ENCODE results near the gene CHID1. TPM values are rescaled to one million over a fixed set of nuclear protein-coding genes. Genes with fewer than 3 reads are reported as not detected.
A peak's percentile ranks its signal among the peaks of the same experiment; 100 is the strongest.

CHID1 gene
- total and polyA plus RNA-seq, 2 of the 8 experiments (the other 6 are each of a cell fraction or from before 2014, with no cell fraction given) = 81.2 to 88.5 TPM

- H3K23me2 ChIP-seq (ENCODE audit: low read depth, low read length) = no peaks in the 10 kb centered on the region
- H4K5ac ChIP-seq (ENCODE audit: insufficient read length, low read depth, low read length) = no peak overlapping the region
- H3K79me1 ChIP-seq (ENCODE audit: low read depth, low read length) = no peaks in the 10 kb centered on the region
- no peaks in the 10 kb centered on the region for H3K79me2 ChIP-seq (ENCODE audit: control insufficient read depth in 1 of 2, insufficient read depth in 2 of 2, low read length in 2 of 2)
- DNase-seq (ENCODE audit: low read depth in 1 of 2, low spot score in 2 of 2) (no peak), FAIRE-seq (no peak)
- H2BK15ac ChIP-seq (ENCODE audit: low read length) = 0 out of 2 replicates have a peak overlapping the region, but pooled peaks have one; percentile 46
- ChIA-PET POLR2A (ENCODE audit: partially characterized antibody) (interaction anchor here (0.9 to 2.0 kb wide), 8 partner anchors 17 to 123 kb away, joined by 3 to 8 read pairs (median 4); partner anchors contain the start of genes CHID1 and TSPAN4), CTCF (ENCODE audit: partially characterized antibody) (interaction anchor here (0.6 to 4.9 kb wide), 16 partner anchors 8 to 161 kb away, joined by 3 to 25 read pairs (median 4); no protein-coding TSS in a partner anchor)
- H3K27me3 ChIP-seq (replicated peaks in 1 of 4; ENCODE audit: control insufficient read depth in 3 of 4, extremely low read depth in 1 of 4, insufficient read depth in 3 of 4, low read length in 3 of 4) = no peaks in the 10 kb centered on the region
- no peak overlapping the region for H4K8ac ChIP-seq (ENCODE audit: extremely low read depth, insufficient read depth, low read length)
- no peak overlapping the region for H3K4me3 ChIP-seq (ENCODE audit: extremely low read depth in 1 of 4, insufficient read depth in 2 of 4, low read depth in 3 of 4, low read length in 4 of 4)
- no peak overlapping the region for H4K91ac ChIP-seq (replicated peaks; ENCODE audit: insufficient read length, low read length)
- TF ChIP-seq RAD21 (IDR thresholded peaks at IDR 0.05 in 1 of 2, conservative IDR thresholded peaks at IDR 0.05 in 1 of 2; ENCODE audit: low read depth in 2 of 2, low read length in 2 of 2) (peak; percentile 23 to 34; a peak in 2 of 4 replicates), CBX8 (IDR thresholded peaks at IDR 0.05; ENCODE audit: borderline replicate concordance, low read depth, low read length) (no peak), ATF3 (IDR thresholded peaks at IDR 0.05; ENCODE audit: insufficient read depth, low read depth, low read length) (no peak), TAF1 (IDR thresholded peaks at IDR 0.05; ENCODE audit: low read depth, low read length) (no peak), CHD2 (IDR thresholded peaks at IDR 0.05; ENCODE audit: low read length) (no peak), TAF7 (optimal IDR thresholded peaks at IDR 0.05; ENCODE audit: borderline replicate concordance, low read depth, low read length) (no peak)
- TF ChIP-seq, protein P1, sequence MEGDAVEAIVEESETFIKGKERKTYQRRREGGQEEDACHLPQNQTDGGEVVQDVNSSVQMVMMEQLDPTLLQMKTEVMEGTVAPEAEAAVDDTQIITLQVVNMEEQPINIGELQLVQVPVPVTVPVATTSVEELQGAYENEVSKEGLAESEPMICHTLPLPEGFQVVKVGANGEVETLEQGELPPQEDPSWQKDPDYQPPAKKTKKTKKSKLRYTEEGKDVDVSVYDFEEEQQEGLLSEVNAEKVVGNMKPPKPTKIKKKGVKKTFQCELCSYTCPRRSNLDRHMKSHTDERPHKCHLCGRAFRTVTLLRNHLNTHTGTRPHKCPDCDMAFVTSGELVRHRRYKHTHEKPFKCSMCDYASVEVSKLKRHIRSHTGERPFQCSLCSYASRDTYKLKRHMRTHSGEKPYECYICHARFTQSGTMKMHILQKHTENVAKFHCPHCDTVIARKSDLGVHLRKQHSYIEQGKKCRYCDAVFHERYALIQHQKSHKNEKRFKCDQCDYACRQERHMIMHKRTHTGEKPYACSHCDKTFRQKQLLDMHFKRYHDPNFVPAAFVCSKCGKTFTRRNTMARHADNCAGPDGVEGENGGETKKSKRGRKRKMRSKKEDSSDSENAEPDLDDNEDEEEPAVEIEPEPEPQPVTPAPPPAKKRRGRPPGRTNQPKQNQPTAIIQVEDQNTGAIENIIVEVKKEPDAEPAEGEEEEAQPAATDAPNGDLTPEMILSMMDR (IDR thresholded peaks at IDR 0.05; ENCODE audit: control extremely low read depth in 1 of 3, insufficient read depth in 1 of 3, low read depth in 1 of 3, low read length in 3 of 3) = peak in 2 of 3 experiments; percentile 29 to 34; a peak in 3 of 4 replicates
- H2BK5ac ChIP-seq (ENCODE audit: low read depth, low read length) = no peak overlapping the region
- WGBS, 2 experiments (ENCODE audit: extremely low coverage in 1 of 2, insufficient coverage in 1 of 2, insufficient read length in 1 of 2, insufficient replicate concordance in 2 of 2, low coverage in 1 of 2, low lambda C conversion rate in 2 of 2, missing lambda C conversion rate in 1 of 2) = 86% methylated on average over 31 of the region's 32 CpGs; no CpG with 5 or more reads in 1 of the 2 experiments
- H4K20me1 ChIP-seq (replicated peaks in 1 of 2; ENCODE audit: control insufficient read depth in 1 of 2, insufficient read depth in 2 of 2, low read length in 2 of 2) = peaks cover 0 to 16% of the 10 kb centered on the region in 2 experiments
- H3K4me1 ChIP-seq (replicated peaks in 1 of 4; ENCODE audit: control insufficient read depth in 3 of 4, insufficient read depth in 4 of 4, low read length in 3 of 4) = peaks cover 0 to 5% (median 3%) of the 10 kb centered on the region in 4 experiments; a peak in 4 of 7 replicates
- no peak overlapping the region for H2BK12ac ChIP-seq (ENCODE audit: low read depth, low read length)
- no peak overlapping the region for H3K18ac ChIP-seq (ENCODE audit: extremely low read depth, low read length)
- no peaks in the 10 kb centered on the region for H3K9me3 ChIP-seq (ENCODE audit: insufficient read depth in 2 of 2, low read depth in 1 of 2, low read length in 1 of 2)
- H3K23ac ChIP-seq (ENCODE audit: insufficient read length) = no peak overlapping the region
- H3K9ac ChIP-seq (replicated peaks in 1 of 4; ENCODE audit: extremely low read depth in 1 of 4, low read depth in 3 of 4, low read length in 3 of 4) = no peak overlapping the region
- H2BK120ac ChIP-seq (replicated peaks; ENCODE audit: low read depth, low read length) = no peak overlapping the region
- no peak overlapping the region for H3K56ac ChIP-seq (replicated peaks; ENCODE audit: insufficient read length, low read depth, low read length)
- no peak overlapping the region for H3K4ac ChIP-seq (replicated peaks; ENCODE audit: insufficient read length, low read depth, low read length)
- no peak overlapping the region for H2AK5ac ChIP-seq (ENCODE audit: low read depth, low read length)
- H3K4me2 ChIP-seq (ENCODE audit: insufficient read depth in 1 of 2, low read depth in 2 of 2, low read length in 2 of 2) = no peak overlapping the region
- H3K14ac ChIP-seq (ENCODE audit: insufficient read length) = no peak overlapping the region
- H3K36me3 ChIP-seq (ENCODE audit: control insufficient read depth in 2 of 4, insufficient read depth in 4 of 4, low read length in 3 of 4) = peaks cover 0 to 12% (median 7%) of the 10 kb centered on the region in 4 experiments; a peak in 3 of 8 replicates
- H2AFZ ChIP-seq (ENCODE audit: low read length) = no peak overlapping the region
- no peak overlapping the region for H2BK20ac ChIP-seq (ENCODE audit: low read length)
- no peak overlapping the region for H3K27ac ChIP-seq (ENCODE audit: low read depth, low read length)
Observed at GRCh38 chr11:889687-890475, 20.7 kb downstream of the CHID1 start.
